PC-9 (cell line): ENCODE measurements around the gene NPBWR2.

Experiments used
- CTCF ChIP-seq: fragments of 200-600 bp; sonication (generic); conservative IDR thresholded peaks from 2 replicates; pipeline ENCODE4 v1.6.1; 2017; ENCODE audit warnings: mixed run types, antibody characterized with exemption, mild to moderate bottlenecking, moderate library complexity
- EZH2 ChIP-seq: fragments of 200-600 bp; sonication (generic); IDR thresholded peaks from 2 replicates; pipeline ENCODE4 v1.8.0; 2017; ENCODE audit warnings: antibody characterized with exemption, low read depth

GRCh38 chr20:64095927-64096326 lies 11.4 kb downstream of the NPBWR2 start:
- TF ChIP-seq CTCF: no peak
- no peak for TF ChIP-seq EZH2
